Measurements from ENCODE around the gene JPH3.

The JPH3 gene

GRCh38 chr16:87602821-87603683, 744 bp downstream of the JPH3 start:
- DNase-seq, result no peak

GRCh38 chr16:87603684-87604633, 1.7 kb downstream of the JPH3 start:
- no peak for DNase-seq

- DNase-seq, result no peak
Measured at GRCh38 chr16:87604634-87605111, 2.4 kb downstream of the JPH3 start.

- no peak for DNase-seq
Measured at GRCh38 chr16:87607223-87607622, 4.9 kb downstream of the JPH3 start.

GRCh38 chr16:87607871-87608270, 5.6 kb downstream of the JPH3 start:
- DNase-seq, result no peak

GRCh38 chr16:87608400-87608985, 6.2 kb downstream of the JPH3 start:
- DNase-seq, result peak; percentile 31

DNA sequence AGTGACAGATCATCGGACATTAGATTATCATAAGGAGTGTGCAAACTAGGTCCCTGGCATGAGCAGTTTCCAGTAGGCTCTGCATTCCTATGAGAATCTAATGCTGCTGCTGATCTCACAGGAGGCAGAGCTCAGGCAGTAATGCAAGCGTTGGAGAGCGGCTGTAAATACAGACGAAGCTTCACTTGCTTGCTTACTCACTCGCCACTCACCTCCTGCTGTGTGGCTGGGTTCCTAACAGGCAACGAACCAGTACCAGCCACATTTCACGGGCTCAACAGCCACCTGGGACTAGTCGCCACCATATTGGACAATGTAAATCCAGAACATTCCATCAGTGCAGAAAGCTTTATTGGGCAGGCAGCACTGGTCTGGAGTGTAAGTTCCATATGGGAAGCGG, 7.7 kb downstream of the JPH3 start:
- DNase-seq, result no peak

- DNase-seq, result no peak
Measured at GRCh38 chr16:87611456-87611855, 9.1 kb downstream of the JPH3 start.

GRCh38 chr16:87613961-87614360, 11.7 kb downstream of the JPH3 start:
- DNase-seq, result no peak

DNA sequence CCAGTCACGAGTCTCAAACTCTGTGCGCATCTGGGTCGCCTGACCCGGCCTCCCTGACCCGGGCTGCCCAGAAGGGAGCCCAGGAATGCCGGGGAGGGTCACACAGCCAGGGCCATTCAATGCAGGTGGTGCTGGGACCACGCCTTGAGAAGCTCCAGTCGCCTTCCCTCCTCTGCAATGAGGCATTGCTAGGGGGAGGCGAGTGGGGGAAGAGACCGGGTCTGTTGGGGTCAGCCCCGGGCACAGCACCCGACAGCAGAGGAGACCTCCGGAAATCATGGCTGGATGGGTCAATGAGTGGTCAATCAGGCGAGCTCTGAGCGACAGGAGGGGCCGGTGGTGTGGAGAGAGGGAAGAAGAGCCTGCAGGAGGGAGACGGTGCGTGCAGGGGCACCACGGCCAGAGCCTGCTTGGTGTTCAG, 13.3 kb downstream of the JPH3 start:
- DNase-seq, result no peak

GRCh38 chr16:87616556-87616955, 14.2 kb downstream of the JPH3 start:
- DNase-seq, result no peak

GRCh38 chr16:87618216-87618615, 15.9 kb downstream of the JPH3 start:
- no peak for DNase-seq

DNA sequence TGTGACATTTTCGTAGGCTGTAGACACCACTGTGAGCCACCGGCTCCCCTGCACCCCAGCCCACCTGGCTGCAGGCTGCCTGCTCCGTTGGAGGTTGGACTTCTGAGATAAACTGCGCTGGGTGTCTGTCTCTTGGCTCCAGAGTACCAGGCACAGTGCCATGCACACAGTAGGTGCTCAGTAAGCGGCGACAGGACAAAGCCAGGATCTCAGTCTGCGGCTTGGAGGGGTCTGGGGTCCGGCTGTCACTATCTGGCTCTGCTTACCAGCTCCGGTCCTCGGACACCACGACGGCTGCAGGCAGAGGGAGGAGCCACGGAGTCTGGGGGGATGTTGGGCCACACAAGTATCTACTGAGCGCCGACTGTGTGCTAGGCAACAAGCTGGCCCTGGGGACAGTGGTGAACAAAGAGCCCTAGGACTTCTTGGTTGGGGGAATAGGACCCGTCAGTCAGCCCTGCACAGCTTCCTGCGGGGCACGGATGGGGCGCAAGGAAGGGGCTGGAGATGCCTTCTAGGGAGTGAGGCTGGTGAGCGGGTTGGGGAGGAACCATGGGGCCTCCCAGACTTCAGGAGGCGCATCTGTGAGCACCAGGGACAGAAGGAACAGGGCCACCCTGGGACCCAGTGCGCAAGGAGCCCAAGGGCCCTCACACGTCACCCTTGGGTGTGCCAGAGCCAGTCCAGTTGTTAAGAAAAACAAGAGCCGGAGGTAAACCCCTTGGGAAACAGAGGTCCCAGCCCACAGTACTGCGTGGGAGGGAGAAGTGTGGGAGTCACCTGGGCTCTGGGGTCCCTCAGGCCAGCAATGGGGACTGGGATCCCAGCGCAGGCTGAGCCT, 17.3 kb downstream of the JPH3 start:
- DNase-seq, result no peak

DNA sequence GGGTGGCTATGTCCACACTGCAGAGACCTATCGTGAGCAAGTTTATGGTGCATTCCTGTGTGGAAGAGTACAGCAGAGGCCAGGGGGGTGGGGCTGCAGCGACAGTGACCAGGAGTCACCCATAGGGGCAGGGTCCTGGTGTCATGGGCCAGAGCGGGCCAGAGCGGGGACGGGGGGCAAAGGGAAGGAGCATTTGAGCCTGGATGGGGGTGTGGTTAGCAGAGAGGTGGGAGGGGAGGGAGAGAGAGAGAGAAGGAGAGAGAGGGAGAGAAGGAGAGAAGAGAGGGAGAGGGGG, 17.8 kb downstream of the JPH3 start:
- DNase-seq, result no peak

DNA sequence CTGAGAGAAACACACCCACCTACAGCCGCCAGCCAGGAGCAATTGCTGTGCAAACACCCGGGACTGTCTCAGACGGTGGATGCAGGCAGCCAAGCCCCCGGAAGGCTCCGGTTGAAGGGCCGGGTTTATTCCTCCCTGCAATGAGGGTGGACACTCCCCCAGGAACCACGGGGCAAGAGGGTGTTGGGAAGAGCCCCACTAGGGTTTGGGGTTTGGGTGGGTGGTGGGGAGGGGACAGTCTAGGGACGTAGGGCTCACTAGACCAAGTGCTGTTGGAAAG, 19.2 kb downstream of the JPH3 start:
- DNase-seq, result no peak

GRCh38 chr16:87621976-87622713, 19.8 kb downstream of the JPH3 start:
- no peak for DNase-seq

DNA sequence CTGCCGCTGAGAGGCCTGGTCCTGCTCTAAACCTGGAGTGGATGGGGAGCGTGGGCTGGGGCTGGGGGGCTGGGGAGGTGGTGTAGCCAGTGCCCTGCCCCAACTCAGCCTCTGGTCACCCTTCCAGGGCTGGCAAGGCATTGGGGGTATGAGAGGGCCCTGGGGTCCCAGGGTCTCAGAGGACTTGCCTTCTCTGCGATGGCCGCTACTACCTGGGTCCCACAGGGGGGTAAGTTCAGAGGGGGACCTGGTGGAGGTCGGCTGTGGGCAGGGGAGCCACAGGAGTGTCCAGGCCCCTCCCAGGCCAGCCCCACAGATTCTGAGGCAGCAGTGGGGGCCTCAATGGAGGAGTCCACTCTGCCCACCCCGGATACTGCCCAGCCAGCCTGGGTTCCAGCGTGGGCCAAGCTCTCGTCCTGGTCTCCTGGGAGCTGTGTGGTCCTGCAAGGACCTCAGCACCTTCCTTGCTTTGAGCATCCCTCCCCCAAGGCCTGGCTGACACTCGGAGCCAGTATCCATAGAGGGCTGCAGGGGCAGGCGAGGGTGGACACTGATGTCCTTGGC, 20.5 kb downstream of the JPH3 start:
- no peak for DNase-seq

GRCh38 chr16:87625241-87625797, 23.0 kb downstream of the JPH3 start:
- no peak for DNase-seq

DNA sequence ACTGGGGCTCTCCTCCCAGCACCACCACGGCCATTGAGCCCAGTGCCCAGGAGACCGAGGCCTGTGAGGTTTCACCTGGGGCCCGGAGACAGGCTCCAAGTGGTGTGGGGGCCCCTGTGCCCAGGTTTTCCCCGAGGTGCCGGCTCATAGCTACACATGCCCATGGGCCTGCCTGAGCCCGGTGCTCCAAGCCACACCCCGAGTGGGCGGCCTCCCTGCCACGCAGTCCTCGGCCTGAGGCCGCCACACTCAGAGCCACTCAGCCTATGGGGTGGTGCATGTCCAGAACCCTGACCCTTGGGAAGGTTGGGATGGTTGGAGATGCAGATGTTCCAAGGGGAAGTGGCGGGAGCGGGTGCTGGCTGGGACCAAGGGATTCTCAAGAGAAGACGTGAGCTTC, 24.1 kb downstream of the JPH3 start:
- no peak for DNase-seq

DNA sequence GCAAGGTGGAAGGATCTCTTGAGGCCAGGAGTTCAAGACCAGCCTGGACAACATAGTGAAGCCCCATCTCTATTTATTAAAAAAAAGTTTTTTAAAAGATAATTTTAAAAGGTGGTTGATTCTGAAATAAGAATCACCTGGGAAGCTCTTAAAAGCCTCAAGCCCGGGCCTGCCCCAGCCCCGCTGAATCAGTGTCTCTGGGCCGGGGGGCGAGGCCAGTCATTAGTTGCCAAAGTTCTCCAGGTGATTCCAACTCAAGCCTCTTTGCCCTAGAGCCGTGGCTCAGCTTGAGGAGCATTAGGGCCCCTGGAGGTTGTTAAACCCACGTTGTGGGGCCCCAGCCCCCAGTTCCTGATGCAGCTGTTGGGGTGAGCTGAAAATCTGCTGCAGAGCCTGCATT, 24.6 kb downstream of the JPH3 start:
- no peak for DNase-seq

DNA sequence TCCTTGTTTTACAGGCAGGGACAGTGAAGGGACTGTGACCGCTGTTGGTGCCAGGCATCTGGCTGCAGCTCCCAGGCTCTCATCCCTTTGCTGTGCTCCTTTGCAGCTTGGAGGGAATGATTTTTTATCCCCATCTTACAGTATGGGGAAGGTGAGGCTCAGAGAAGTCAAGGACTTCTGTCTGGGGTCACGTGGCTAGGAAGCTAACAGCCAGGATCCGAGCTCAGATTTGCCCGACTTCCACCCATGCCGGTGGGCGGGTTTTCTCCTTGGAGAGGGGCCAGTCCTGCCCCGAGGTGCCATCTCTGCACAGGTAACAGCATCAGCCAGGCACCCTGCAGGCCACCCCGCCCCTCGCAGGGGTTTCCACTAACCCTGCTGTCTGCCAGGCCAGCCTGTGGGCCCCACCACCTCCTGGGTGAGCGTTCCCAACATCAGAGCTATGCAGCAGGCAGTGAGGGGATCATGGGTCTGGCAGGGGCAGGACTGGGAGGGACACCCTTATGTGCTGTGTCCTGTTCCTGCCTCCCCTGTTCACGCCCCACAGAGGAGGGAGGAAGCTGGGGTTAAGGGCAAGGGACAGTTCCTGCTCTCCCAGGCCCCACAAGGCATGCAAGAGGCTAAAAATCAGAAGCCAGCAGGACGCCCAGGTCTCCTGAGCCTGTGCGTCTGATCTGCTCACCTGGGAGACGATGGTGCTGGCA, 25.4 kb downstream of the JPH3 start:
- no peak for DNase-seq
